Brain microvascular endothelial cell (primary cell): ENCODE data around the gene PACS1.

Source experiments
- DNase-seq: peaks from one replicate; pipeline ENCODE4 v3.0.0-alpha.2; 2020
- H3K27ac ChIP-seq: fragments of 250-450 bp; sonication (Bioruptor Pico); 2 replicates; pipeline ENCODE4 v1.5.1; 2020; ENCODE audit warnings: mild to moderate bottlenecking, moderate library complexity
- H3K27me3 ChIP-seq: fragments of 250-450 bp; sonication (Bioruptor Pico); replicated peaks from 2 replicates; pipeline ENCODE4 v1.5.1; 2020; ENCODE audit warnings: mild to moderate bottlenecking
- H3K36me3 ChIP-seq: fragments of 250-450 bp; sonication (Bioruptor Pico); replicated peaks from 2 replicates; pipeline ENCODE4 v1.5.1; 2020; ENCODE audit warnings: mild to moderate bottlenecking
- H3K4me3 ChIP-seq: 2 replicates; pipeline ENCODE4 v1.5.1; 2011; ENCODE audit warnings: low read depth, mild to moderate bottlenecking, control low read depth, low read length, moderate library complexity
- CTCF ChIP-seq: IDR thresholded peaks from 2 replicates; pipeline ENCODE4 v1.5.1; 2011; ENCODE audit warnings: low read depth, mild to moderate bottlenecking, moderate library complexity, low read length, control low read depth, inconsistent platforms; ENCODE audit errors: missing control alignments
- in situ Hi-C: cut with HindIII; loops from 2 replicates; pipeline ENCODE4 v1.10.0; 2017; ENCODE audit warnings: low sequenced_read_pairs, low pct_ligation_motif_present

Gene PACS1

DNA sequence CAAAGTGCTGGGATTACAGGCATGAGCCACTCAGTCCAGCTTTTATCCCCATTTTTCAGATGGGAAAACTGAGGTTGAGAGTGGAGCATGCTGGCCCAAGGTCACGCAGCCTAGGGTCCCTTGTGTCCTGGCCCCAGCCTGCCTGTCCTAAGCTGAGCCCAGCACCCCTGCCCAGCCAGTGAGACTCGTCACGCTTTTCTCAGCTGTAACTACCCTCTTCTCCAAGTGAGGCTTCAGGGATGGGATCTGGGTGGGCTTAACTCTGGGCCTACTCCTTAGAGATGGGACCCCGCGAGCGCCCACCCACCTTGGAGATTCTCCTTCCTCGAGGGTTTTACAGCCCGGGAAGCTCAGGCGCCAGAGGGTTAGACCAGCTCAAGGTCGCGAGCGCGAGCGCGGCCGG, 221.2 kb downstream of the PACS1 start:
- in situ Hi-C loops: no loop called here
- no peak for DNase-seq
- H3K27ac ChIP-seq: no peak overlapping the region
- H3K36me3 ChIP-seq: peaks cover 7% of the 10 kb centered on the region
- peaks cover 19% of the 10 kb centered on the region for H3K27me3 ChIP-seq
- TF ChIP-seq CTCF: no peak
- H3K4me3 ChIP-seq: no peak overlapping the region

- H3K27me3 ChIP-seq: peaks cover 19% of the 10 kb centered on the region
- no peak for DNase-seq
- H3K36me3 ChIP-seq: peaks cover 3% of the 10 kb centered on the region
- no peak for TF ChIP-seq CTCF
- no peak within 1 kb of the TSS for H3K27ac ChIP-seq
- in situ Hi-C loops: no loop called here
- no peak within 1 kb of the TSS for H3K4me3 ChIP-seq
Observed at GRCh38 chr11:66291706-66292542, 221.9 kb downstream of the PACS1 start, which contains the start of gene TMEM151A. Gene TMEM151A (plus strand): TSS chr11:66291894. CDS start chr11:66292014, 120 bp downstream.

GRCh38 chr11:66292543-66293332, 222.7 kb downstream of the PACS1 start:
- in situ Hi-C loops: no loop called here
- Histone ChIP-seq H3K27ac (no peak overlapping the region), H3K4me3 (no peak overlapping the region), H3K27me3 (peaks cover 19% of the 10 kb centered on the region), H3K36me3 (peaks cover under 1% of the 10 kb centered on the region)
- TF ChIP-seq CTCF: no peak
- no peak for DNase-seq

- in situ Hi-C loops: no loop called here
- DNase-seq: no peak
- H3K27ac ChIP-seq: no peak overlapping the region
- no peaks in the 10 kb centered on the region for H3K36me3 ChIP-seq
- peaks cover 19% of the 10 kb centered on the region for H3K27me3 ChIP-seq
- TF ChIP-seq CTCF: no peak
- no peak overlapping the region for H3K4me3 ChIP-seq
Observed at GRCh38 chr11:66293352-66293751, 223.3 kb downstream of the PACS1 start.

GRCh38 chr11:66293777-66294625, 223.9 kb downstream of the PACS1 start:
- Histone ChIP-seq H3K27me3 (peaks cover 19% of the 10 kb centered on the region), H3K36me3 (no peaks in the 10 kb centered on the region), H3K4me3 (no peak overlapping the region), H3K27ac (no peak overlapping the region)
- DNase-seq: no peak
- in situ Hi-C loops: no loop called here
- TF ChIP-seq CTCF: no peak
